ENCODE measurements around the gene JUN.

Gene JUN

GRCh38 chr1:58755468-58755872, 28.4 kb downstream of the JUN start:
- Histone ChIP-seq H3K27me3 (ENCODE audit: insufficient read depth, low read length, poor library complexity, severe bottlenecking) (no peaks in the 10 kb centered on the region), H3K4me2 (ENCODE audit: low read depth, low read length, poor library complexity, severe bottlenecking) (peak overlapping the region; percentile 87), H4K20me1 (ENCODE audit: insufficient read depth, low read length, poor library complexity, severe bottlenecking) (no peaks in the 10 kb centered on the region), H3K4me1 (ENCODE audit: insufficient read depth, low read length, poor library complexity, severe bottlenecking) (peaks cover 79% of the 10 kb centered on the region), H3K9me3 (ENCODE audit: insufficient read depth, low read depth, low read length) (no peaks in the 10 kb centered on the region), H3K36me3 (ENCODE audit: insufficient read depth, low read length) (no peaks in the 10 kb centered on the region), H3K79me2 (ENCODE audit: insufficient read depth, low read length) (no peaks in the 10 kb centered on the region), H3F3A (ENCODE audit: low read depth) (peaks cover 26% of the 10 kb centered on the region), H2AFZ (ENCODE audit: low read length) (0 out of 2 replicates have a peak overlapping the region, but pooled peaks have one; percentile 0), H3K9ac (ENCODE audit: low read depth, low read length, poor library complexity, severe bottlenecking) (peak overlapping the region; percentile 83), H3K4me3 (ENCODE audit: low read length, poor library complexity, severe bottlenecking) (peak overlapping the region; percentile 68), H3K9me2 (replicated peaks; ENCODE audit: low read depth, low read length) (no peaks in the 10 kb centered on the region)
- TF ChIP-seq CTCF (conservative IDR thresholded peaks at IDR 0.05; ENCODE audit: low read length) = no peak
- TF ChIP-seq EZH2phosphoT487 (IDR thresholded peaks at IDR 0.05; ENCODE audit: borderline replicate concordance) = no peak

GRCh38 chr1:58754683-58755467, 29.0 kb downstream of the JUN start:
- Histone ChIP-seq H3K9ac (ENCODE audit: low read depth, low read length, poor library complexity, severe bottlenecking) (peak overlapping the region; percentile 83), H3K4me3 (ENCODE audit: low read length, poor library complexity, severe bottlenecking) (peak overlapping the region; percentile 68)
- TF ChIP-seq CTCF (conservative IDR thresholded peaks at IDR 0.05; ENCODE audit: low read length) (no peak), EZH2phosphoT487 (IDR thresholded peaks at IDR 0.05; ENCODE audit: borderline replicate concordance) (no peak)

GRCh38 chr1:58754073-58754613, 29.7 kb downstream of the JUN start:
- TF ChIP-seq EZH2phosphoT487 (IDR thresholded peaks at IDR 0.05; ENCODE audit: borderline replicate concordance) = no peak
- no peak for TF ChIP-seq CTCF (conservative IDR thresholded peaks at IDR 0.05; ENCODE audit: low read length)
- H3K9ac ChIP-seq (ENCODE audit: low read depth, low read length, poor library complexity, severe bottlenecking) = peak overlapping the region; percentile 59
- H4K20me1 ChIP-seq (ENCODE audit: insufficient read depth, low read length, poor library complexity, severe bottlenecking) = no peaks in the 10 kb centered on the region
- H3K27me3 ChIP-seq (ENCODE audit: insufficient read depth, low read length, poor library complexity, severe bottlenecking) = no peaks in the 10 kb centered on the region
- peaks cover 83% of the 10 kb centered on the region for H3K4me1 ChIP-seq (ENCODE audit: insufficient read depth, low read length, poor library complexity, severe bottlenecking)
- peak overlapping the region; percentile 87 for H3K4me2 ChIP-seq (ENCODE audit: low read depth, low read length, poor library complexity, severe bottlenecking)
- H3K79me2 ChIP-seq (ENCODE audit: insufficient read depth, low read length) = no peaks in the 10 kb centered on the region
- no peak overlapping the region for H2AFZ ChIP-seq (ENCODE audit: low read length)
- no peaks in the 10 kb centered on the region for H3K9me3 ChIP-seq (ENCODE audit: insufficient read depth, low read depth, low read length)
- H3K4me3 ChIP-seq (ENCODE audit: low read length, poor library complexity, severe bottlenecking) = peak overlapping the region; percentile 44
- H3K9me2 ChIP-seq (replicated peaks; ENCODE audit: low read depth, low read length) = no peaks in the 10 kb centered on the region
- H3K36me3 ChIP-seq (ENCODE audit: insufficient read depth, low read length) = no peaks in the 10 kb centered on the region
- peaks cover 26% of the 10 kb centered on the region for H3F3A ChIP-seq (ENCODE audit: low read depth)

More at GRCh38 chr1:58754683-58755467, 29.0 kb downstream of the JUN start:
- peaks cover 26% of the 10 kb centered on the region for H3F3A ChIP-seq (ENCODE audit: low read depth)
- no peaks in the 10 kb centered on the region for H3K9me2 ChIP-seq (replicated peaks; ENCODE audit: low read depth, low read length)
- H3K27me3 ChIP-seq (ENCODE audit: insufficient read depth, low read length, poor library complexity, severe bottlenecking) = no peaks in the 10 kb centered on the region
- no peaks in the 10 kb centered on the region for H4K20me1 ChIP-seq (ENCODE audit: insufficient read depth, low read length, poor library complexity, severe bottlenecking)
- peak overlapping the region; percentile 87 for H3K4me2 ChIP-seq (ENCODE audit: low read depth, low read length, poor library complexity, severe bottlenecking)
- no peaks in the 10 kb centered on the region for H3K9me3 ChIP-seq (ENCODE audit: insufficient read depth, low read depth, low read length)
- H3K36me3 ChIP-seq (ENCODE audit: insufficient read depth, low read length) = no peaks in the 10 kb centered on the region
- H3K79me2 ChIP-seq (ENCODE audit: insufficient read depth, low read length) = no peaks in the 10 kb centered on the region
- 0 out of 2 replicates have a peak overlapping the region, but pooled peaks have one; percentile 0 for H2AFZ ChIP-seq (ENCODE audit: low read length)
- peaks cover 82% of the 10 kb centered on the region for H3K4me1 ChIP-seq (ENCODE audit: insufficient read depth, low read length, poor library complexity, severe bottlenecking)

Measured in Loucy (cell line).